ENCODE data around the gene RASGRF2.

The RASGRF2 gene

GRCh38 chr5:81065492-81065891 lies 105.3 kb downstream of the RASGRF2 start:
- Histone ChIP-seq H3K4me1 (ENCODE audit: control insufficient read depth, low read depth, low read length) (no peaks in the 10 kb centered on the region), H3K18ac (ENCODE audit: low read length) (no peak overlapping the region), H3K9ac (ENCODE audit: low read length) (no peak overlapping the region), H2AK5ac (ENCODE audit: low read length) (no peak overlapping the region), H4K8ac (ENCODE audit: low read depth, low read length) (no peak overlapping the region), H3K23ac (ENCODE audit: low read length) (no peak overlapping the region), H3K4ac (ENCODE audit: low read depth, low read length) (no peak overlapping the region), H3K36me3 (ENCODE audit: control insufficient read depth, insufficient read depth, low read length) (no peaks in the 10 kb centered on the region), H3K27me3 (ENCODE audit: insufficient read depth, low read length, poor library complexity) (no peaks in the 10 kb centered on the region), H3K79me2 (ENCODE audit: control insufficient read depth, insufficient read depth, low read length) (no peaks in the 10 kb centered on the region), H3K4me2 (ENCODE audit: low read length) (no peak overlapping the region), H2BK5ac (ENCODE audit: low read length) (no peak overlapping the region), H3K56ac (ENCODE audit: low read length) (no peak overlapping the region), H2BK15ac (replicated peaks; ENCODE audit: low read depth) (no peak overlapping the region), H3K79me1 (ENCODE audit: low read length) (no peaks in the 10 kb centered on the region), H4K5ac (ENCODE audit: low read length) (no peak overlapping the region), H3K27ac (ENCODE audit: low read depth, low read length) (no peak overlapping the region), H3K4me3 (ENCODE audit: low read length) (no peak overlapping the region), H2BK120ac (ENCODE audit: low read depth, low read length) (no peak overlapping the region)
- no peak for DNase-seq
- no CpG with 5 or more reads among the region's 3 CpGs for WGBS (ENCODE audit: extremely low coverage, insufficient coverage, low lambda C conversion rate)

GRCh38 chr5:81066102-81066501 lies 105.9 kb downstream of the RASGRF2 start:
- no CpG with 5 or more reads among the region's 4 CpGs for WGBS (ENCODE audit: extremely low coverage, insufficient coverage, low lambda C conversion rate)
- H3K79me2 ChIP-seq (ENCODE audit: control insufficient read depth, insufficient read depth, low read length) = no peaks in the 10 kb centered on the region
- no peak overlapping the region for H4K8ac ChIP-seq (ENCODE audit: low read depth, low read length)
- no peak overlapping the region for H3K4ac ChIP-seq (ENCODE audit: low read depth, low read length)
- no peak overlapping the region for H3K18ac ChIP-seq (ENCODE audit: low read length)
- no peak overlapping the region for H4K5ac ChIP-seq (ENCODE audit: low read length)
- H3K23ac ChIP-seq (ENCODE audit: low read length) = no peak overlapping the region
- no peak overlapping the region for H2AK5ac ChIP-seq (ENCODE audit: low read length)
- no peaks in the 10 kb centered on the region for H3K27me3 ChIP-seq (ENCODE audit: insufficient read depth, low read length, poor library complexity)
- H2BK15ac ChIP-seq (replicated peaks; ENCODE audit: low read depth) = no peak overlapping the region
- H2BK120ac ChIP-seq (ENCODE audit: low read depth, low read length) = no peak overlapping the region
- H3K4me1 ChIP-seq (ENCODE audit: control insufficient read depth, low read depth, low read length) = no peaks in the 10 kb centered on the region
- no peak overlapping the region for H3K9ac ChIP-seq (ENCODE audit: low read length)
- H3K4me2 ChIP-seq (ENCODE audit: low read length) = no peak overlapping the region
- no peak overlapping the region for H3K56ac ChIP-seq (ENCODE audit: low read length)
- DNase-seq = no peak
- H2BK5ac ChIP-seq (ENCODE audit: low read length) = no peak overlapping the region
- H3K4me3 ChIP-seq (ENCODE audit: low read length) = no peak overlapping the region
- no peak overlapping the region for H3K27ac ChIP-seq (ENCODE audit: low read depth, low read length)
- H3K36me3 ChIP-seq (ENCODE audit: control insufficient read depth, insufficient read depth, low read length) = no peaks in the 10 kb centered on the region
- H3K79me1 ChIP-seq (ENCODE audit: low read length) = no peaks in the 10 kb centered on the region

GRCh38 chr5:81067406-81067805 lies 107.2 kb downstream of the RASGRF2 start:
- no CpG with 5 or more reads among the region's 1 CpG for WGBS (ENCODE audit: extremely low coverage, insufficient coverage, low lambda C conversion rate)
- no peaks in the 10 kb centered on the region for H3K27me3 ChIP-seq (ENCODE audit: insufficient read depth, low read length, poor library complexity)
- H3K4me2 ChIP-seq (ENCODE audit: low read length) = no peak overlapping the region
- H3K4me3 ChIP-seq (ENCODE audit: low read length) = no peak overlapping the region
- H3K18ac ChIP-seq (ENCODE audit: low read length) = no peak overlapping the region
- no peak overlapping the region for H2AK5ac ChIP-seq (ENCODE audit: low read length)
- no peak overlapping the region for H2BK15ac ChIP-seq (replicated peaks; ENCODE audit: low read depth)
- no peaks in the 10 kb centered on the region for H3K36me3 ChIP-seq (ENCODE audit: control insufficient read depth, insufficient read depth, low read length)
- no peak overlapping the region for H3K4ac ChIP-seq (ENCODE audit: low read depth, low read length)
- H3K56ac ChIP-seq (ENCODE audit: low read length) = no peak overlapping the region
- H3K23ac ChIP-seq (ENCODE audit: low read length) = no peak overlapping the region
- H4K8ac ChIP-seq (ENCODE audit: low read depth, low read length) = no peak overlapping the region
- H3K9ac ChIP-seq (ENCODE audit: low read length) = no peak overlapping the region
- DNase-seq = no peak
- no peaks in the 10 kb centered on the region for H3K79me2 ChIP-seq (ENCODE audit: control insufficient read depth, insufficient read depth, low read length)
- no peaks in the 10 kb centered on the region for H3K4me1 ChIP-seq (ENCODE audit: control insufficient read depth, low read depth, low read length)
- H3K27ac ChIP-seq (ENCODE audit: low read depth, low read length) = no peak overlapping the region
- H2BK5ac ChIP-seq (ENCODE audit: low read length) = no peak overlapping the region
- H2BK120ac ChIP-seq (ENCODE audit: low read depth, low read length) = no peak overlapping the region
- H3K79me1 ChIP-seq (ENCODE audit: low read length) = no peaks in the 10 kb centered on the region
- H4K5ac ChIP-seq (ENCODE audit: low read length) = no peak overlapping the region

GRCh38 chr5:81068063-81068462 lies 107.9 kb downstream of the RASGRF2 start:
- H3K4me3 ChIP-seq (ENCODE audit: low read length) = no peak overlapping the region
- no peak overlapping the region for H4K8ac ChIP-seq (ENCODE audit: low read depth, low read length)
- H3K79me2 ChIP-seq (ENCODE audit: control insufficient read depth, insufficient read depth, low read length) = no peaks in the 10 kb centered on the region
- no peaks in the 10 kb centered on the region for H3K27me3 ChIP-seq (ENCODE audit: insufficient read depth, low read length, poor library complexity)
- H3K9ac ChIP-seq (ENCODE audit: low read length) = no peak overlapping the region
- H3K4me2 ChIP-seq (ENCODE audit: low read length) = no peak overlapping the region
- H3K4ac ChIP-seq (ENCODE audit: low read depth, low read length) = no peak overlapping the region
- DNase-seq = no peak
- H3K27ac ChIP-seq (ENCODE audit: low read depth, low read length) = no peak overlapping the region
- no peak overlapping the region for H3K23ac ChIP-seq (ENCODE audit: low read length)
- H3K36me3 ChIP-seq (ENCODE audit: control insufficient read depth, insufficient read depth, low read length) = no peaks in the 10 kb centered on the region
- H3K56ac ChIP-seq (ENCODE audit: low read length) = no peak overlapping the region
- no peak overlapping the region for H2BK15ac ChIP-seq (replicated peaks; ENCODE audit: low read depth)
- no peak overlapping the region for H2BK120ac ChIP-seq (ENCODE audit: low read depth, low read length)
- H3K4me1 ChIP-seq (ENCODE audit: control insufficient read depth, low read depth, low read length) = no peaks in the 10 kb centered on the region
- no peak overlapping the region for H4K5ac ChIP-seq (ENCODE audit: low read length)
- WGBS (ENCODE audit: extremely low coverage, insufficient coverage, low lambda C conversion rate) = no CpG with 5 or more reads among the region's 6 CpGs
- no peak overlapping the region for H3K18ac ChIP-seq (ENCODE audit: low read length)
- no peak overlapping the region for H2BK5ac ChIP-seq (ENCODE audit: low read length)
- no peak overlapping the region for H2AK5ac ChIP-seq (ENCODE audit: low read length)
- no peaks in the 10 kb centered on the region for H3K79me1 ChIP-seq (ENCODE audit: low read length)

GRCh38 chr5:81068635-81069034 lies 108.5 kb downstream of the RASGRF2 start:
- no peak overlapping the region for H2BK15ac ChIP-seq (replicated peaks; ENCODE audit: low read depth)
- no peak overlapping the region for H3K9ac ChIP-seq (ENCODE audit: low read length)
- H3K4me3 ChIP-seq (ENCODE audit: low read length) = no peak overlapping the region
- H2BK5ac ChIP-seq (ENCODE audit: low read length) = no peak overlapping the region
- H3K23ac ChIP-seq (ENCODE audit: low read length) = no peak overlapping the region
- no peak overlapping the region for H4K5ac ChIP-seq (ENCODE audit: low read length)
- no peak overlapping the region for H4K8ac ChIP-seq (ENCODE audit: low read depth, low read length)
- H3K27ac ChIP-seq (ENCODE audit: low read depth, low read length) = no peak overlapping the region
- no peak overlapping the region for H3K4ac ChIP-seq (ENCODE audit: low read depth, low read length)
- H3K79me1 ChIP-seq (ENCODE audit: low read length) = no peaks in the 10 kb centered on the region
- H3K27me3 ChIP-seq (ENCODE audit: insufficient read depth, low read length, poor library complexity) = no peaks in the 10 kb centered on the region
- H2BK120ac ChIP-seq (ENCODE audit: low read depth, low read length) = no peak overlapping the region
- H3K4me2 ChIP-seq (ENCODE audit: low read length) = no peak overlapping the region
- H3K79me2 ChIP-seq (ENCODE audit: control insufficient read depth, insufficient read depth, low read length) = no peaks in the 10 kb centered on the region
- no peak overlapping the region for H3K18ac ChIP-seq (ENCODE audit: low read length)
- H3K56ac ChIP-seq (ENCODE audit: low read length) = no peak overlapping the region
- no peaks in the 10 kb centered on the region for H3K4me1 ChIP-seq (ENCODE audit: control insufficient read depth, low read depth, low read length)
- DNase-seq = peak; percentile 74
- H3K36me3 ChIP-seq (ENCODE audit: control insufficient read depth, insufficient read depth, low read length) = no peaks in the 10 kb centered on the region
- no peak overlapping the region for H2AK5ac ChIP-seq (ENCODE audit: low read length)
- WGBS (ENCODE audit: extremely low coverage, insufficient coverage, low lambda C conversion rate) = no CpG with 5 or more reads among the region's 2 CpGs

GRCh38 chr5:81069990-81070389 lies 109.8 kb downstream of the RASGRF2 start:
- Histone ChIP-seq H2BK15ac (replicated peaks; ENCODE audit: low read depth) (no peak overlapping the region), H3K36me3 (ENCODE audit: control insufficient read depth, insufficient read depth, low read length) (no peaks in the 10 kb centered on the region), H3K56ac (ENCODE audit: low read length) (no peak overlapping the region), H3K27ac (ENCODE audit: low read depth, low read length) (no peak overlapping the region), H3K4me3 (ENCODE audit: low read length) (no peak overlapping the region), H3K4me2 (ENCODE audit: low read length) (no peak overlapping the region), H4K8ac (ENCODE audit: low read depth, low read length) (no peak overlapping the region), H3K9ac (ENCODE audit: low read length) (no peak overlapping the region), H3K79me1 (ENCODE audit: low read length) (no peaks in the 10 kb centered on the region), H3K27me3 (ENCODE audit: insufficient read depth, low read length, poor library complexity) (no peaks in the 10 kb centered on the region), H2BK120ac (ENCODE audit: low read depth, low read length) (no peak overlapping the region), H3K23ac (ENCODE audit: low read length) (no peak overlapping the region), H3K18ac (ENCODE audit: low read length) (no peak overlapping the region), H3K79me2 (ENCODE audit: control insufficient read depth, insufficient read depth, low read length) (no peaks in the 10 kb centered on the region), H2BK5ac (ENCODE audit: low read length) (no peak overlapping the region), H3K4ac (ENCODE audit: low read depth, low read length) (no peak overlapping the region), H3K4me1 (ENCODE audit: control insufficient read depth, low read depth, low read length) (no peaks in the 10 kb centered on the region), H4K5ac (ENCODE audit: low read length) (no peak overlapping the region), H2AK5ac (ENCODE audit: low read length) (no peak overlapping the region)
- WGBS (ENCODE audit: extremely low coverage, insufficient coverage, low lambda C conversion rate) = no CpG with 5 or more reads among the region's 4 CpGs
- no peak for DNase-seq

Data from mesendoderm (in vitro differentiated cells).